OCI-M1 (cell line): ENCODE results near the gene STK10.

ENCODE experiments used
- DNase-seq: peaks from one replicate; lab custom pipeline; 2025; lab: John Stamatoyannopoulos, UW

The STK10 gene

GRCh38 chr5:172106511-172107356 is 81.3 kb downstream of the STK10 start:
- DNase-seq, result peak; percentile 69

DNA sequence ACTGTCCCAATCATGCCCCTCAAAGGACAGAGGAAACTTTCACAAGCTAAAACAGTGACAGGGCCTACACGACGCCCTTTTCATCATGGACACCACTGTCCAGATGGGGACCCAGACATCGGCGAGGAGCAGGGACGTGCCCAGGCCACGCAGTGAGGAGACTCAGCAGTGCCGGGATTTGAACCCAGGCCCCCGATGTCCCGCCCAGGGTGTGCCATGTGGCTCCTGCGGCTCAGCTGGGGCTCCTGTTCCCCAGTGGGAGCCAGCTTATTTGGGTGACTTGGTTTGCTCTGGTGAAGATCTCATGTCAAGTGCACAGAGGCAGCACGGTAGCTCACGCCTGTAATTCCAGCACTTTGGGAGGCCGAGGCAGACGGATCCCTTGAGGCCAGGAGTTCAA is 82.2 kb downstream of the STK10 start:
- DNase-seq, result no peak

DNA sequence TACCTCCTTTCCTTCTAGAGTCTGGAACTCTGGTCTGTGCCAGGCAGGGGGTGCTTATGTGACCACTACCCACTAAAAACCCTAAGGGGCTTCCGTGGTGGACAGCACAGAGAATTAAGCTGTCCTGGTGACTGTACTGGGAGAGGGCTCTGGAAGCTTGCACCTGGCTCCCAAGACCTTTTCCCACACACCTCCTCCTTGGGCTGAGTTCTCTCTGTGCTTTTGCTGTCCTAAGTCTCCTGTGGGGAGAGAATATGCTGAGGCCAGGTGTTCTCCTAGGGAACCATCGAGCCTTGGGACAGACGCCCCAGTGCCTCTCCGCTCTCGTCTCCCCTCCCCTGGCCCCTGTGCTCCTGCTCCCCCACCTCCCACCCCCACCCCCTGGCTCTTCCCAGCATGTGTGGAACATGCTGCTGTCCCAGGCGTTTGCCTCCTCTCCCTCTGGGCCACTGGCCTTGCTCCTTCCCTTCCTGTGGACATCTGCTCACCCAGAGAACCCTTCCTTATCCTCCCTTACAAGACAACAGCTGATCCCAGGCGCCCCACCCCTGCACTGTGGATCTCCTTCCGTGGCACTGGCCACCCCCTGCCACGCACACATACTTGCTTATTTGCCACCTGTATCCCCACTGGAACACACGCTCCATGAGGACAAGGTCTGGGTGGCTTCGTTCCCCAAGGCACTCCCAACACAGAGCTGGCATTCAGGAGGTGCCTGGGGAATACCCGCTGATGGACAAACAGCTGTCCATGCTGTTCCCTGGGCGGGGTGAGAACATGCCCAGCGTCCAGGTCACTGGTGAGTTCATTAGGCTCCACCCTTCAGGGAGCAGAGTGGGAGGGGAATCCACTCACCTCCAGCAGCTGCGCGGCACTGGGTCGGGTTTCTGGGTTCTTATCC is 83.0 kb downstream of the STK10 start:
- DNase-seq, result no peak

DNA sequence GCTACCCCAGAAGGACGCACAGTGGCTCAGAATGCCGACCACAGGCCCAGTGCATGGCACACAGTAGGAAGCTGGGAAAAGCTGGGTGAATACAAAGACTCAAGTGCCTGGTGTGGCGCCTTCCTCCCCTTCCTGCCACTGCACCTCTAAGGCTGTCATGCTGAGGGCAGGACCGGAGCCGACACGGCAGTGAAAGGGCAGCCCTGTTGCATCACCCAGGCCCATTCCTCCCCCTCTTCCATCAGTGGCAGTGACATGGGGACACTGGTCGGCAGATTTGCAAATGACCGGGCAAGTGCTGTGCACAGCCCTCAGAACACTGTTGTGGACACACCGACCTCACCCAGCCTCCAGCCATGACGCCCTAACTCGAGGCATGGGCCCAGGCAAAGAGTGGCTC is 84.0 kb downstream of the STK10 start:
- no peak for DNase-seq

GRCh38 chr5:172102913-172103626 is 85.0 kb downstream of the STK10 start:
- no peak for DNase-seq

DNA sequence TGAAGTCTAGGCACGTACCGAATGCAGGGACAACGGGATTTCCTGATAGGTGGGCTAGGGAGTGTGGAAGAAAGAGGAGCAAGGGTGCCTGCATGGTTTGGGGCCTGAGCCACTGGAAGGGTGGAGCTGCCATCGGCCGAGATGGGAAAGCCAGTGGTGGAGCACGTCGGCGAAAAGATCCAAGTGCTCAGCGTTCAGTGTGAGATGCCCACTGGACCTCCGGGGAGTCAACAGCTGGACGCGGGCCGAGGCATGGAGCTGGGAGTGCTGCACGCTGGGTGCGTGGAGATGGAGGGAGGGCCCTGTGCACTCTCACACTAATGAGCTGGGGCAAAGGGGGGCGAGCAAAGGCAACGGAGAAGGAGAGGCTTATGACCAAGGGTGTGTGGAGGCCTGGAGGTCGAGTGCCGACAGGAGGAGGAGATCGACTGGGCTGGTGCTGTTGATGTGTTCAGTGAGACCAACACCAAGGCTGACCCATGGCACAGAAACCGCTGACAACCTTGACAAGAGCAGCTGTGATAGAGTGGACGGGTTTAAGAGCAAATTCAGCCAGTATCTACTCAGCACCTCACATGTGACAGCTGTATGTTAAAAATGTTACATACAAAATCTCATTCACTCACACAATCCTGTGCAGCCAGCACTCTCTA is 85.7 kb downstream of the STK10 start:
- DNase-seq, result no peak

- DNase-seq, result no peak
Measured at GRCh38 chr5:172101547-172102217, 86.3 kb downstream of the STK10 start.

- DNase-seq, result no peak
Measured at GRCh38 chr5:172098883-172099282, 89.1 kb downstream of the STK10 start.

- no peak for DNase-seq
Measured at GRCh38 chr5:172098046-172098445, 90.0 kb downstream of the STK10 start.

GRCh38 chr5:172097356-172097755 is 90.7 kb downstream of the STK10 start:
- DNase-seq, result no peak

DNA sequence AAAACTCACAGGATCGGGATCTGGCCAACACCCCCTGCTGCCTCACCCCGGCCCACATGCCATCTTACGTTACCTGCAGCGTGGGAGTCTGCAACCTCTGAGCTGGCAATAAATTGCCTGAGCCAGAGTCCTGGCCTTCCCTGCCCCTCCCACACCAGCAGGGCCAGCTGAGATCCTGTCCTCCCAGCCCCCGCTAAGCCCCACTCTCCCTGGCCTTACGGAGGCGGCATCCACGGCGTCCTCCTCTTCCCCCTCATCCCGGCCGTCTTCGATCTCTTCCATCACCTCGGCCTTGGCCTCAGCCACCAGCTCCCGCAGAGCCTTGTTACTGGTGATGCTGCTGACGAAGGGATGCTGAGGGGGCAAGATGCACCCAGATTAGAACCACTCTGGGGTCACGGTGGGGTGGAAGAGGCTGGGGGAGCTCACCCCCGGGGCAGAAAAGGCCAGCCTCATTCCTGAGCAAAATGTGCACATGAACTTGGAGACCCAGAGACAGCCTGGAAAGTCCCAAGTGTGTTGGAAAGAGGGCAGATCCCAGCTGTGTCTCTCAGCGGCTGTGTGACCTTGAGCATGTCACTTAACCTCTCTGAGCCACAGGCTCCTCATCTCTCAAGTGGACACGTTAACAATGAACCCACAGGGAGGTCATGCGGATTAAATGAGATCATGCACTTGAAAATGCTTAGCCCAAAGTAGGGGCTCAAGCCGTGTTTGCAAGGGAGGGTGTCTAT is 91.7 kb downstream of the STK10 start:
- DNase-seq, result no peak

- DNase-seq, result no peak
Measured at GRCh38 chr5:172095368-172096206, 92.4 kb downstream of the STK10 start.

DNA sequence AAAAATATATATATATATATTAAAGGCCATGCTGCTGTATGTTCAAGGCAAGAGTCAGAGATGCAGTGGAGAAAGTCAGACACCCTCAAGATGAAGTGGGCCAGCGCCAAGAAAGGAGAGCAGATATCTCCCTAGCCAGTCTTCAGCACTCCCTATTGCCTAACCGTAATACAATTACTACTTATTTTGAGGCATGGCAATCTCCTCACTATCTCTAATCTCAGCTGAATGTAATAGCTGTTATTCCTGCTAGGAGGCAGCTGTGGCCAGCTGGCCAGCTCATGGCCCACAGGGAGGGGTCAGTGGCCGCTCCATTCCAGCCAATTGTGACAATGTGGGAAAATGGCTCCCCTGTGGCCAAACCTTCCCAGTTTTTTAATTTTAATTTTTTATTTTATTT is 94.1 kb downstream of the STK10 start:
- no peak for DNase-seq

DNA sequence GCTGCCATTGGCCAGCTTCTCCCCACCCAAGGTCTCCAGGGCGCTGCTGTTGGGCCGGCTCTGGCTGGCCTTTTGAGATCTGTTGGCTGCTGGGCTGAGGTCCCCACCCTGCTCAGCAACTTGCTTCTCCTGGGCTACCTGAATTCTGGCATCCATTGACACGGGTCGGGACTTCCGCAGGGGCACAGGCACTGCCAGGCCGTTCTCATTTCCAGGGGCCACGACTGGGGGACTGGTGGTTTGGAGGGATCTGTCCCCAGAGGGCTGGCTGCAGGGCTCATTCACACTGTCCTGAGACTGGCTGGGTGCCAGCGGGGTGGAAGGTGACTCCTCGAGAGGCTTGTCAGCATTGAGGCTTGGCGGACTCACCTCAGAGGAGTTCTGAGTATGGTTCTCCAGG is 94.5 kb downstream of the STK10 start:
- DNase-seq, result no peak

GRCh38 chr5:172091956-172092732 is 95.9 kb downstream of the STK10 start:
- no peak for DNase-seq

DNA sequence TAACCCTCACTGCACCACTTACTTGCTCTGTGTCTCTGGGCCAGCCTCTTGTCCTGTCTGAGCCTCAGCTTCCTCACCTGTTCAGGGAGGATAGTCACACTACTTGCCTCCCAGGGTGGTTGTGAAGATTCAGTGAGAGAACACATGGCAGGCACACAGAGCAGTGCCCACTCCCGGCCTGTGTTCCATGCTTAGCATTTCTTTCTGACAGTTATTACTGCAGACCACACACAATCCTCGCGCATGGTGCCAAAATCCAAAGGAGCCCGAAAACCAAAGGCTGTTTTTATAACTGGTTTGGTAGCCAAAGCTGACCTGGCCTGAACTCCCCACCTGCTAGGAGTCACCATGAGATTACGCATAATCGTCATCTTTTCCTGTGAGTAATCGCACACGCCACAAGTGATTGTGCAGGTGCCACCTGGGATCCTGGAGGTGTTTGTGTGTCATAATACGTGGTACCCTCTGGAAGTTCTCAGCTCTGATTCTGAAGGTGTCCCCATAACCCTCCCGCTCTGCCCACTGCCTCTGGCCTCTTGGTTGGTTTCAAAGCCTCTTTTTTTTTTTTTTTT is 97.0 kb downstream of the STK10 start:
- DNase-seq, result no peak

DNA sequence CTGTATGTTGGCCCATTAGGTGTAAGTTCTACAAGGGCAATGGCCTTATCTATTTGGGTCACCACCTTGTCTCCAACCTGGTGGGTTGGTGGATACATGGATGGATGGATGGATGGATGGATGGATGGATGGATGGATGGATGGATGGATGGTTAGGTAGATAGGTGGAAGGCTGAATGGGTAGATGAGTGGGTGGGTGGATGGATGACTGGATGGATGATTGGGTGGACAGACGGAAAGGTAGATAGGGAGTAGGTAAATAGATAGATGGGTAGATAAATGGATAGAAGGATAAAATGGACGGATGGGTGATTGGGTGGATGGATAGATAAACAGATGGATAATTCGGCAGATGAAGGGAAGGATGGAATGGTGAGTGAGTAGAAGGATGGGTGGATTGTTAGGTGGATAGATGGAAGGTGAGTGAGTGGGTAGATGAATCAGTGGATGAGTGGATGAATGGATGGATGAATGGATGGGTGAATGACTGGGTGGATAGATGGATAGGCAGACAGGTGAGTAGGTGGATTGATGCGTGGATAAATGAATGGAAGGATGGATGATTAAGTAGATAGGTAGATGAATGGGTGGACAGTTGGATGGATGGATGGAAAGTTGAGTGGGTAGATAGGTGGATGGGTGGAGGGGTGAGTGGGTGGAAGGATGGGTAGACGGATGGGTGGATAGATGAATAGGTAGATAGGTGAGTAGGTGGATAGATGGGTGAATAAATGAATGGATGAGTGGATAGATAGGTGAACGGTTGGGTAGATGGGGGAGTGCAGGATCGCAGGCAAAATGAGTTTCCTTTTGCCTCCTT is 98.5 kb downstream of the STK10 start:
- no peak for DNase-seq

DNA sequence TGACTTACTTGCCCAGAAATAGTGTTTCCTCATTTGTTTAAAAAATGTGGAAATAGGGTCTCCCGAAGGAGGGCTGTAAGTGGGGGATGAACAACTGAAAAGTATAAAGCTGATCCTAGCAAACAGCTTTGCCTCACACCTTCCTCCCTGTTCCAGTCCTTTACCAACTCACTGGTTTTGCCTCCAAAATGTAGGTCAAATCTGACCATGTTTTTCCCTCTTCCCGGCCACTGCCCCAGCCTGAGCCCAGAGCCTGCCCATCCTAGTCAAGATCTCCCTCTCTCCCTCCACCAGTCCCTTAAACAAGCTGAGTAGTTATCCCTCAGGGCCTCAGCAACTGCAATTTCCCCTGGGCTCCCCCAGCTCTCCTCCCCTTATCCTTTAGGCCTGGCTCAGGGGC is 99.2 kb downstream of the STK10 start:
- no peak for DNase-seq
